Measurements from ENCODE around the gene QPCTL. TPM values are rescaled to one million over a fixed set of nuclear protein-coding genes. Genes with fewer than 3 reads are reported as not detected.

QPCTL gene
- total RNA-seq, 2 donors from 2014 or later = 5.2 to 18.4 TPM

GRCh38 chr19:45710356-45711130 lies 18.1 kb downstream of the QPCTL start:
- H3K4me1 ChIP-seq (replicated peaks) = no peaks in the 10 kb centered on the region
- TF ChIP-seq POLR2AphosphoS5 (IDR thresholded peaks at IDR 0.05) = peak; percentile 22
- TF ChIP-seq POLR2A (IDR thresholded peaks at IDR 0.05) = no peak
- DNase-seq (ENCODE audit: low spot score) = no peak
- 58% methylated on average over 10 of the region's 10 CpGs for WGBS
- no peak overlapping the region for H3K27ac ChIP-seq
- H3K4me3 ChIP-seq = no peak overlapping the region
- intact Hi-C loops (cut with DNase I) = no loop called here
- H3K36me3 ChIP-seq = peaks cover 4 to 5% of the 10 kb centered on the region in 2 donors
- H3K9me3 ChIP-seq = no peaks in the 10 kb centered on the region
- no peaks in the 10 kb centered on the region for H3K27me3 ChIP-seq (replicated peaks; ENCODE audit: insufficient read depth)

DNA sequence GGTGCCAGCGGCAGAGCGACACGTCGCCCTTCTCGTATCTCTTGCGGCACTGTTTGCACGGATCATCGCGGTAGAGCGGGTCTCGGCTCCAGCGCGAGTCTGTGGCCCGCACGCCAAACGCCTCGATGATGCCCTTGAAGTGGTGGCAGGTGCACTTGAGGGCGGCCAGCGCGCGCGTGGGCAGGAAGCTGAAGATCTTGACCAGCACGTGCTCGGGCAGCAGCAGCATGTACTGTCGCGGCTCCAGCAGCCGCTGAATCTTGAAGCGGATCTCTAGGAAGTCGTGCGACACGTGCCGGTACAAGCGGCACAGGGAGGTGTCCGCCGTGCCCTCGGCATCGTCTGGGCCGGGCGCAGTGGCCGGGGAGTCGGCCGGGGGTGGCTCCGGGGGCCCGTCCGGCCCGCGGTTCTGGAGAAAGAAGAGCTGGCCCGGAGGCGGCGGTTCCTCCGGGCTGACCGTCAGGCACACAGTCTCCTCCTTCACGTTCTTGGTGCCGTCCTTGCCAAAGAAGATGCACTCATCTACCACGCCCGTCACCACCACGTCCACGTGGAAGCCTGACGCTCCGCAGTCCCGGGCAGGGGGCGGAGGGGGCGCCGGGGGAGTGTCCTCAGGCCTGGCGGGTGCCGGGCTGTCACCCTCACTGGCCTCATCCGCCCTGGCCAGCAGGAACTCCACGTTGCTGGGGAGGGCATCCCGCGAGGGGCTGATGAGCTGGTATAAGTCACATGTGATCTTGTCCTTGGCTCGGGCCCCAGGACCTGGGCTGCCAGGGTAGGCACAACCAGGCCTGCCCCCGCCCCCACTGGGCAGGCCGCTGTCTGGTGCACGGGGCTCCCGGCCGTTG lies 19.6 kb downstream of the QPCTL start:
- Histone ChIP-seq H3K27ac (no peak overlapping the region), H3K4me3 (no peak overlapping the region), H3K9me3 (no peaks in the 10 kb centered on the region), H3K27me3 (replicated peaks; ENCODE audit: insufficient read depth) (no peaks in the 10 kb centered on the region), H3K36me3 (peaks cover 4 to 5% of the 10 kb centered on the region in 2 donors), H3K4me1 (replicated peaks) (no peaks in the 10 kb centered on the region)
- DNase-seq (ENCODE audit: low spot score) = no peak
- intact Hi-C loops (cut with DNase I) = no loop called here
- no peak for TF ChIP-seq POLR2A (IDR thresholded peaks at IDR 0.05)
- TF ChIP-seq, protein P1, sequence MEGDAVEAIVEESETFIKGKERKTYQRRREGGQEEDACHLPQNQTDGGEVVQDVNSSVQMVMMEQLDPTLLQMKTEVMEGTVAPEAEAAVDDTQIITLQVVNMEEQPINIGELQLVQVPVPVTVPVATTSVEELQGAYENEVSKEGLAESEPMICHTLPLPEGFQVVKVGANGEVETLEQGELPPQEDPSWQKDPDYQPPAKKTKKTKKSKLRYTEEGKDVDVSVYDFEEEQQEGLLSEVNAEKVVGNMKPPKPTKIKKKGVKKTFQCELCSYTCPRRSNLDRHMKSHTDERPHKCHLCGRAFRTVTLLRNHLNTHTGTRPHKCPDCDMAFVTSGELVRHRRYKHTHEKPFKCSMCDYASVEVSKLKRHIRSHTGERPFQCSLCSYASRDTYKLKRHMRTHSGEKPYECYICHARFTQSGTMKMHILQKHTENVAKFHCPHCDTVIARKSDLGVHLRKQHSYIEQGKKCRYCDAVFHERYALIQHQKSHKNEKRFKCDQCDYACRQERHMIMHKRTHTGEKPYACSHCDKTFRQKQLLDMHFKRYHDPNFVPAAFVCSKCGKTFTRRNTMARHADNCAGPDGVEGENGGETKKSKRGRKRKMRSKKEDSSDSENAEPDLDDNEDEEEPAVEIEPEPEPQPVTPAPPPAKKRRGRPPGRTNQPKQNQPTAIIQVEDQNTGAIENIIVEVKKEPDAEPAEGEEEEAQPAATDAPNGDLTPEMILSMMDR (IDR thresholded peaks at IDR 0.05) = no peak
- no peak for TF ChIP-seq POLR2AphosphoS5 (IDR thresholded peaks at IDR 0.05)
- 93% methylated on average over 46 of the region's 76 CpGs for WGBS

DNA sequence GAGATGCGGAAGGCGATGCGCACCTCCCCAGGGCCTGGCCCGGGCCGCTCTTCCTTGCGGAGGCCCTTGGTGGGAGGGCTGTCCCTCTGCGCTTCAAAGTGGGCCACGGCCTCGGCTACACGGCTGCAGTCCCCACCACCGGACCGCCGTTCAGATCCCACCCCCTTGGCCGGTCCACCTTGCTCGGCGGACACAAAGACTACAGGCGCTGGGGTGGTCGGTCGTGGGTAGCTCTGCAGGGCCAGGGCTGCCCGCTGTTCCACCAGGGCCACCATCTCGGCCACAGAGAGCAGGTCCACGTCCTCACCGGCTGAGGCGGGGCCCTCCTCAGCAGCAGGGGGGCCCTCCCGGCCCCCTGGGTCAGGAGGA lies 20.2 kb downstream of the QPCTL start:
- DNase-seq (ENCODE audit: low spot score) = no peak
- no peak overlapping the region for H3K27ac ChIP-seq
- no peak overlapping the region for H3K4me3 ChIP-seq
- intact Hi-C loops (cut with DNase I) = no loop called here
- H3K4me1 ChIP-seq (replicated peaks) = no peaks in the 10 kb centered on the region
- H3K9me3 ChIP-seq = no peaks in the 10 kb centered on the region
- 90% methylated on average over 9 of the region's 25 CpGs for WGBS
- TF ChIP-seq POLR2A (IDR thresholded peaks at IDR 0.05) (no peak), POLR2AphosphoS5 (IDR thresholded peaks at IDR 0.05) (no peak)
- TF ChIP-seq, protein P1 (IDR thresholded peaks at IDR 0.05) = no peak
- peaks cover 4 to 5% of the 10 kb centered on the region in 2 donors for H3K36me3 ChIP-seq
- no peaks in the 10 kb centered on the region for H3K27me3 ChIP-seq (replicated peaks; ENCODE audit: insufficient read depth)

DNA sequence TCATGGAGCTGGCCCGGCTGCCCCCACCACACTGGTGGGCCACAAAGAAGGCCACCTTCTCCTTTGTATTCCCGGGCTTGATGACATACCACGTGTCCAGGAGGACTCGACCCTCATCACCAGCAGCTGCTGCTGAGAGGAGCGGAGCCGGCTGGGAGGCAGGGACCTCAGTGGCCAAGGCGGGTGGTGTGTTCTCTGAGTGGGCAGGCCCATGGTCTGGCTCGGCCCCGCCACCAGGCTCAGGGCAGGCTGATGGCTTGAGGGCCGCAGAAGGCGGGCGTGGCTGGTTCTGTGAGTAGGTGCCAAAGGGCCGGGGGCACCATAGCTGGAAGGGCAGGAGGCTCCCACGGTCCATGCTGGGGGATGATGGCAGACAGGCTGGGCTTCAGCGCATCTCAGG lies 20.7 kb downstream of the QPCTL start:
- TF ChIP-seq POLR2AphosphoS5 (IDR thresholded peaks at IDR 0.05) = no peak
- TF ChIP-seq, protein P1 (IDR thresholded peaks at IDR 0.05) = no peak
- no peak for TF ChIP-seq POLR2A (IDR thresholded peaks at IDR 0.05)
- Histone ChIP-seq H3K4me3 (no peak overlapping the region), H3K36me3 (peaks cover 4 to 5% of the 10 kb centered on the region in 2 donors), H3K27ac (no peak overlapping the region), H3K4me1 (replicated peaks) (no peaks in the 10 kb centered on the region), H3K27me3 (replicated peaks; ENCODE audit: insufficient read depth) (no peaks in the 10 kb centered on the region), H3K9me3 (no peaks in the 10 kb centered on the region)
- intact Hi-C loops (cut with DNase I) = no loop called here
- 92% methylated on average over 15 of the region's 15 CpGs for WGBS
- DNase-seq (ENCODE audit: low spot score) = no peak

DNA sequence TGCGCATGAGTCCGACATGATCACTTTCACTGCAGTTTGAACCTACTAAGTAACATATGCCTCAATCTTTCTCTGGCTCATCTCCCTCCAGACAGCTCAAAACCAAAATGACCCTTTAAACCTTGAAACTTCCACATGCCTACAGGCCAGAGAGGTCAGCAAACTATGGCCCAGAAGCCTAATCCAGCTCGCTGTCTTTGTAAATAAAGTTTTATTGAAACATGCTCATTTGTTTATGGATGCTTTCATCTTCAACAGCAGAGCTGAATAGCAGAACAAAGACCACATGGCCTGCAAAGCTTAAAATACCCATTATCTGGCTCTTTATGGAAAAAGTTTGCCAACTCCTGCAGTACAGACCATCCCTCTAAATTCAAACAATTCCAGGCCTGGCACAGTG lies 22.7 kb downstream of the QPCTL start:
- DNase-seq (ENCODE audit: low spot score) = no peak
- Histone ChIP-seq H3K36me3 (peaks cover 4 to 5% of the 10 kb centered on the region in 2 donors), H3K27ac (no peak overlapping the region), H3K4me1 (replicated peaks) (no peaks in the 10 kb centered on the region), H3K27me3 (replicated peaks; ENCODE audit: insufficient read depth) (no peaks in the 10 kb centered on the region), H3K9me3 (no peaks in the 10 kb centered on the region), H3K4me3 (no peak overlapping the region)
- intact Hi-C loops (cut with DNase I) = loop anchor here (5.0 kb wide), 2 partner anchors 52 to 82 kb away; partner anchors contain the start of gene SIX5
- 95% methylated on average over 3 of the region's 3 CpGs for WGBS
- TF ChIP-seq, protein P1 (IDR thresholded peaks at IDR 0.05) = no peak
- TF ChIP-seq POLR2AphosphoS5 (IDR thresholded peaks at IDR 0.05) (no peak), POLR2A (IDR thresholded peaks at IDR 0.05) (no peak)

Data from prostate gland (tissue), 2 donors.